ENCODE results near the gene ZNF366. TPM values are rescaled to one million over a fixed set of nuclear protein-coding genes. Genes with fewer than 3 reads are reported as not detected.

ZNF366 gene
- total RNA-seq, 2 donors from 2014 or later = 0.45 to 0.47 TPM

GRCh38 chr5:72478276-72478675, 28.9 kb downstream of the ZNF366 start:
- no peaks in the 10 kb centered on the region for H3K27me3 ChIP-seq
- no peaks in the 10 kb centered on the region for H3K36me3 ChIP-seq
- H3K27ac ChIP-seq = no peak overlapping the region
- no peaks in the 10 kb centered on the region for H3K9me3 ChIP-seq
- H3K9ac ChIP-seq (ENCODE audit: low read depth in 2 of 2, low read length in 2 of 2) = no peak overlapping the region
- no peaks in the 10 kb centered on the region for H3K4me1 ChIP-seq
- no peak for TF ChIP-seq CTCF (IDR thresholded peaks at IDR 0.05)
- no peak for DNase-seq
- intact Hi-C loops (cut with DNase I) = no loop called here
- no peak overlapping the region for H3K4me3 ChIP-seq

GRCh38 chr5:72477644-72478043, 29.6 kb downstream of the ZNF366 start:
- no peak for TF ChIP-seq CTCF (IDR thresholded peaks at IDR 0.05)
- no peaks in the 10 kb centered on the region for H3K36me3 ChIP-seq
- no peak for DNase-seq
- H3K9ac ChIP-seq (ENCODE audit: low read depth in 2 of 2, low read length in 2 of 2) = no peak overlapping the region
- H3K27me3 ChIP-seq = no peaks in the 10 kb centered on the region
- intact Hi-C loops (cut with DNase I) = no loop called here
- no peak overlapping the region for H3K4me3 ChIP-seq
- no peaks in the 10 kb centered on the region for H3K9me3 ChIP-seq
- no peak overlapping the region for H3K27ac ChIP-seq
- H3K4me1 ChIP-seq = no peaks in the 10 kb centered on the region

GRCh38 chr5:72477176-72477575, 30.0 kb downstream of the ZNF366 start:
- no peak for TF ChIP-seq CTCF (IDR thresholded peaks at IDR 0.05)
- no peaks in the 10 kb centered on the region for H3K4me1 ChIP-seq
- no peak overlapping the region for H3K9ac ChIP-seq (ENCODE audit: low read depth in 2 of 2, low read length in 2 of 2)
- H3K36me3 ChIP-seq = no peaks in the 10 kb centered on the region
- no peak overlapping the region for H3K27ac ChIP-seq
- no peak overlapping the region for H3K4me3 ChIP-seq
- no peak for DNase-seq
- intact Hi-C loops (cut with DNase I) = no loop called here
- no peaks in the 10 kb centered on the region for H3K9me3 ChIP-seq
- no peaks in the 10 kb centered on the region for H3K27me3 ChIP-seq

- Histone ChIP-seq H3K36me3 (no peaks in the 10 kb centered on the region), H3K27ac (no peak overlapping the region), H3K4me3 (no peak overlapping the region), H3K27me3 (no peaks in the 10 kb centered on the region), H3K9ac (ENCODE audit: low read depth in 2 of 2, low read length in 2 of 2) (no peak overlapping the region), H3K9me3 (no peaks in the 10 kb centered on the region), H3K4me1 (no peaks in the 10 kb centered on the region)
- TF ChIP-seq CTCF (IDR thresholded peaks at IDR 0.05) = no peak
- no peak for DNase-seq
- intact Hi-C loops (cut with DNase I) = no loop called here
Observed at GRCh38 chr5:72476721-72477120, 30.5 kb downstream of the ZNF366 start.

- H3K4me3 ChIP-seq = no peak overlapping the region
- no peaks in the 10 kb centered on the region for H3K9me3 ChIP-seq
- no peak overlapping the region for H3K9ac ChIP-seq (ENCODE audit: low read depth in 2 of 2, low read length in 2 of 2)
- no peak for DNase-seq
- no peaks in the 10 kb centered on the region for H3K4me1 ChIP-seq
- TF ChIP-seq CTCF (IDR thresholded peaks at IDR 0.05) = no peak
- H3K27me3 ChIP-seq = no peaks in the 10 kb centered on the region
- H3K27ac ChIP-seq = no peak overlapping the region
- H3K36me3 ChIP-seq = no peaks in the 10 kb centered on the region
- intact Hi-C loops (cut with DNase I) = no loop called here
Observed at GRCh38 chr5:72476275-72476674, 30.9 kb downstream of the ZNF366 start.

- DNase-seq = no peak
- H3K4me3 ChIP-seq = no peak overlapping the region
- H3K27ac ChIP-seq = no peak overlapping the region
- intact Hi-C loops (cut with DNase I) = no loop called here
- no peaks in the 10 kb centered on the region for H3K27me3 ChIP-seq
- no peaks in the 10 kb centered on the region for H3K9me3 ChIP-seq
- no peak overlapping the region for H3K9ac ChIP-seq (ENCODE audit: low read depth in 2 of 2, low read length in 2 of 2)
- no peaks in the 10 kb centered on the region for H3K4me1 ChIP-seq
- TF ChIP-seq CTCF (IDR thresholded peaks at IDR 0.05) = no peak
- no peaks in the 10 kb centered on the region for H3K36me3 ChIP-seq
Observed at GRCh38 chr5:72474516-72474915, 32.7 kb downstream of the ZNF366 start.
